Measurements from ENCODE around the gene BTRC. TPM values are rescaled to one million over a fixed set of nuclear protein-coding genes. Genes with fewer than 3 reads are reported as not detected.

BTRC gene
- total and polyA plus RNA-seq, 2 donors (not counting 3 experiments of a cell fraction or from before 2014, with no cell fraction given), result 11.6 to 18.5 TPM

DNA sequence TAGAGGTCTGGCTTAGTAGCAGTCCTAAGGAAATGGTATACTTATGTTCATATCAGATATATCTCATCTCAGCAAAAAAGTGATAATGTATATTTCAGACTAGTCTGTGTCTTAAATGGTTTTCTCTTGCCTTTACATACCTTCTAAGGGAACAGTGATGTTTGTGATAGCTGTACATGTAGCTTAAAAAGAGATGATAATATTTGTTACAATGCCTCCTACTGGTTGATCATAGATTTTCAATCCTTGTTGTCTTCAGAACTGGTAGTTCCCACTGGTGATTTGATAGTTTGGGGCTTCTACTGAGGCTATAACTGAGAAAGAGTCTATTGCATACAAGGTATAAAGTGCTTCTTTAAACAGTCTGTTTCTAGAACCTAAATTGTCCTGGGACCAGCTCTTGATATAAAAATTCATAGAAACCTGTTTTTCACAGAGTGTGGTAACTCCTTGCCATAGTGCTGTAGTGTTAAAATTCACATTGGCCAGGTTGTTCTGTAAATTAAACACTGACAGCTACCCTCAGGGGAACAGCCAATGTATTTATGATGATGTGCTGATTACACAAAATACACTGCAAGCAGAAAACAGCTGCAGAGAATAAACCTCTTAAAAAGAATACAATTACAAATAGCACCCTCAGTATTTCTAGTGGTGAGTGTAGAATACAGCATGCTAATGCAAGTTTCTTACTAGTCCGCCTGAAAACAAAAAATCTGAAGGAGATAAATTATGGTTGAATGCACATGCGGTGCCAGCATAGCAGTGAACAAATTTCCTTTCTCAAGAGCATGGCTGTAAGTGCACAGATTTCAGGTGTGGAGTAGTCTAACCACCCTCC, 90.3 kb downstream of the BTRC start:
- H3K9ac ChIP-seq (replicated peaks; ENCODE audit: extremely low read depth, insufficient read depth, low read length), result no peak overlapping the region
- no peaks in the 10 kb centered on the region for H3K79me2 ChIP-seq (ENCODE audit: control insufficient read depth, insufficient read depth, low read length)
- no TSS peak for BruUV-seq (replicated peaks)
- H3K4me1 ChIP-seq (ENCODE audit: control insufficient read depth, extremely low read depth, insufficient read depth, low read length), result no peaks in the 10 kb centered on the region
- POLR2A ChIA-PET, result no interaction called here
- intact Hi-C loops (cut with micrococcal nuclease) (loop anchor here (5.0 kb wide), 1 partner anchor 92 kb away; the partner anchor contains the start of gene BTRC), dilution Hi-C loops (cut with MboI; ENCODE audit: extremely low pct_ligation_motif_present, low sequenced_read_pairs) (no loop called here)
- H3K4me3 ChIP-seq (replicated peaks in 1 of 3; ENCODE audit: insufficient read depth in 1 of 3, low read depth in 1 of 3, low read length in 3 of 3), result no peak overlapping the region
- no peak for FAIRE-seq
- no peaks in the 10 kb centered on the region for H3K9me3 ChIP-seq (replicated peaks; ENCODE audit: control insufficient read depth, insufficient read depth, low read length)
- H4K20me1 ChIP-seq (replicated peaks; ENCODE audit: control insufficient read depth, extremely low read depth, insufficient read depth, low read length), result peaks cover 2% of the 10 kb centered on the region
- H2AFZ ChIP-seq (ENCODE audit: low read depth, low read length), result no peak overlapping the region
- TF ChIP-seq JUN (IDR thresholded peaks at IDR 0.05; ENCODE audit: borderline replicate concordance, insufficient read depth, insufficient read length, low read depth), result no peak
- TF ChIP-seq GATA2 (IDR thresholded peaks at IDR 0.05; ENCODE audit: insufficient read depth, insufficient read length, low read depth, low read length), result no peak
- TF ChIP-seq POLR2A (IDR thresholded peaks at IDR 0.05; ENCODE audit: low read depth, low read length), result no peak
- no peak for TF ChIP-seq FOS (IDR thresholded peaks at IDR 0.05; ENCODE audit: borderline replicate concordance, insufficient read depth, low read length)
- TF ChIP-seq POLR2AphosphoS5 (IDR thresholded peaks at IDR 0.05; ENCODE audit: insufficient read depth, low read depth, low read length), result no peak
- TF ChIP-seq EZH2 (IDR thresholded peaks at IDR 0.05; ENCODE audit: borderline replicate concordance, low read depth, low read length, severe bottlenecking), result no peak
- TF ChIP-seq, protein P1, sequence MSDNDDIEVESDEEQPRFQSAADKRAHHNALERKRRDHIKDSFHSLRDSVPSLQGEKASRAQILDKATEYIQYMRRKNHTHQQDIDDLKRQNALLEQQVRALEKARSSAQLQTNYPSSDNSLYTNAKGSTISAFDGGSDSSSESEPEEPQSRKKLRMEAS (IDR thresholded peaks at IDR 0.05; ENCODE audit: insufficient read depth, insufficient read length), result no peak
- TF ChIP-seq, protein P2, sequence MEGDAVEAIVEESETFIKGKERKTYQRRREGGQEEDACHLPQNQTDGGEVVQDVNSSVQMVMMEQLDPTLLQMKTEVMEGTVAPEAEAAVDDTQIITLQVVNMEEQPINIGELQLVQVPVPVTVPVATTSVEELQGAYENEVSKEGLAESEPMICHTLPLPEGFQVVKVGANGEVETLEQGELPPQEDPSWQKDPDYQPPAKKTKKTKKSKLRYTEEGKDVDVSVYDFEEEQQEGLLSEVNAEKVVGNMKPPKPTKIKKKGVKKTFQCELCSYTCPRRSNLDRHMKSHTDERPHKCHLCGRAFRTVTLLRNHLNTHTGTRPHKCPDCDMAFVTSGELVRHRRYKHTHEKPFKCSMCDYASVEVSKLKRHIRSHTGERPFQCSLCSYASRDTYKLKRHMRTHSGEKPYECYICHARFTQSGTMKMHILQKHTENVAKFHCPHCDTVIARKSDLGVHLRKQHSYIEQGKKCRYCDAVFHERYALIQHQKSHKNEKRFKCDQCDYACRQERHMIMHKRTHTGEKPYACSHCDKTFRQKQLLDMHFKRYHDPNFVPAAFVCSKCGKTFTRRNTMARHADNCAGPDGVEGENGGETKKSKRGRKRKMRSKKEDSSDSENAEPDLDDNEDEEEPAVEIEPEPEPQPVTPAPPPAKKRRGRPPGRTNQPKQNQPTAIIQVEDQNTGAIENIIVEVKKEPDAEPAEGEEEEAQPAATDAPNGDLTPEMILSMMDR (IDR thresholded peaks at IDR 0.05; ENCODE audit: extremely low read depth in 1 of 2, insufficient read depth in 1 of 2, low read depth in 1 of 2, low read length in 2 of 2), result no peak
- TF ChIP-seq MYC (IDR thresholded peaks at IDR 0.05; ENCODE audit: low read depth, low read length), result no peak
- no peak overlapping the region for H3K4me2 ChIP-seq (ENCODE audit: insufficient read depth, low read length)
- H3K36me3 ChIP-seq (ENCODE audit: control insufficient read depth in 2 of 2, extremely low read depth in 1 of 2, insufficient read depth in 2 of 2, low read length in 2 of 2), result no peaks in the 10 kb centered on the region
- CTCF ChIA-PET, result interaction anchor here (0.6 to 9.3 kb wide), 38 partner anchors 8 to 283 kb away, joined by 3 to 114 read pairs (median 4); partner anchors contain the start of gene BTRC
- DNase-seq (ENCODE audit: low read depth, low spot score), result peak; percentile 32
- H3K9me1 ChIP-seq (replicated peaks; ENCODE audit: control insufficient read depth, extremely low read depth, insufficient read depth, low read length), result peaks cover 2% of the 10 kb centered on the region
- H3K27ac ChIP-seq (ENCODE audit: insufficient read depth, low read depth, low read length), result no peak overlapping the region
- H3K27me3 ChIP-seq (ENCODE audit: control insufficient read depth in 2 of 2, insufficient read depth in 2 of 2, low read length in 2 of 2), result no peaks in the 10 kb centered on the region
